MCF 10A (cell line): ENCODE results near the gene PATJ. TPM values are rescaled to one million over a fixed set of nuclear protein-coding genes. Genes with fewer than 3 reads are reported as not detected.
"Not testable (repeated sequence)": the region's sequence is repeated elsewhere in the genome, so short reads cannot be mapped to it uniquely, and the experiment has no call there.

ENCODE experiments used
- BruUV-seq: library from RNA; stranded (reverse); fragments of 400-500 nt; replicated peaks from 2 replicates; lab custom pipeline; 2021; lab: Mats Ljungman, UMichigan
- CTCF ChIA-PET: fragments of 300-600 bp; sonication (Branson Sonifier 250); formaldehyde crosslinking; extraction: SDS; loops from one replicate; lab custom pipeline; 2021; ENCODE audit warnings: antibody characterized with exemption, inconsistent platforms; lab: Yijun Ruan, JAX
- POLR2A ChIA-PET: fragments of 300-600, 350-650 bp; sonication (Branson Sonifier 250); formaldehyde crosslinking; extraction: SDS; loops from one replicate; lab custom pipeline; 2020; ENCODE audit warnings: antibody characterized with exemption, inconsistent platforms; lab: Yijun Ruan, JAX
- DNase-seq: peaks from one replicate; pipeline ENCODE4 v3.0.0-alpha.2; 2018; ENCODE audit not compliant: unreplicated experiment
- H3K27ac Mint-ChIP-seq: one replicate; pipeline ENCODE4 v1.8.0; 2022; ENCODE audit warnings: mild to moderate bottlenecking, low read depth, mixed read lengths; ENCODE audit not compliant: unreplicated experiment
- H3K27me3 Mint-ChIP-seq: one replicate; pipeline ENCODE4 v1.8.0; 2022; ENCODE audit warnings: mixed read lengths; ENCODE audit not compliant: insufficient read depth, unreplicated experiment
- H3K36me3 Mint-ChIP-seq: one replicate; pipeline ENCODE4 v1.8.0; 2022; ENCODE audit warnings: mild to moderate bottlenecking, moderate library complexity, mixed read lengths; ENCODE audit not compliant: insufficient read depth, unreplicated experiment
- H3K4me1 Mint-ChIP-seq: one replicate; pipeline ENCODE4 v1.8.0; 2022; ENCODE audit warnings: mixed read lengths; ENCODE audit not compliant: insufficient read depth, unreplicated experiment
- H3K4me3 Mint-ChIP-seq: one replicate; pipeline ENCODE4 v1.8.0; 2022; ENCODE audit warnings: mild to moderate bottlenecking, moderate library complexity, mixed read lengths; ENCODE audit not compliant: unreplicated experiment
- H3K9me3 Mint-ChIP-seq: one replicate; pipeline ENCODE4 v1.8.0; 2022; ENCODE audit warnings: mixed read lengths; ENCODE audit not compliant: unreplicated experiment
- CTCF ChIP-seq: fragments of 200-600 bp; IDR thresholded peaks from one replicate; pipeline ENCODE4 v1.8.0; 2022; ENCODE audit warnings: antibody characterized with exemption, mild to moderate bottlenecking; ENCODE audit not compliant: unreplicated experiment
- intact Hi-C: fragments of 100-400 bp; cut with micrococcal nuclease; formaldehyde crosslinking; loops from 2 replicates; pipeline ENCODE4 v1.14.1; 2022
- total RNA-seq: library from RNA; stranded (reverse); gene quantifications from 2 replicates; pipeline ENCODE4 v1.2.3, GENCODE V29; 2022

Gene PATJ
- total RNA-seq, 1 experiment from 2014 or later = 28.7 TPM

GRCh38 chr1:61936839-61937238 is 194.6 kb downstream of the PATJ start:
- no peaks in the 10 kb centered on the region for H3K9me3 Mint-ChIP-seq
- no peak overlapping the region for H3K27ac Mint-ChIP-seq
- peaks cover 25% of the 10 kb centered on the region for H3K36me3 Mint-ChIP-seq
- H3K4me3 Mint-ChIP-seq = no peak overlapping the region
- no peak for TF ChIP-seq CTCF
- no peak for DNase-seq
- no TSS peak for BruUV-seq
- CTCF ChIA-PET = interaction anchor here (0.7 to 1.5 kb wide), 3 partner anchors 13 to 393 kb away, joined by 4 to 5 read pairs (median 4); no protein-coding TSS in a partner anchor
- intact Hi-C loops = no loop called here
- H3K4me1 Mint-ChIP-seq = no peaks in the 10 kb centered on the region
- no peaks in the 10 kb centered on the region for H3K27me3 Mint-ChIP-seq
- POLR2A ChIA-PET = no interaction called here

- Mint-ChIP-seq H3K27me3 (no peaks in the 10 kb centered on the region), H3K4me1 (no peaks in the 10 kb centered on the region), H3K36me3 (peaks cover 32% of the 10 kb centered on the region), H3K27ac (no peak overlapping the region), H3K9me3 (no peaks in the 10 kb centered on the region), H3K4me3 (no peak overlapping the region)
- DNase-seq = no peak
- ChIA-PET POLR2A (interaction anchor here (2.1 kb wide), 1 partner anchor 9 kb away, joined by 4 read pairs; no protein-coding TSS in a partner anchor), CTCF (interaction anchor here (0.6 kb wide), 1 partner anchor 8 kb away, joined by 3 read pairs; no protein-coding TSS in a partner anchor)
- no TSS peak for BruUV-seq
- intact Hi-C loops = no loop called here
- TF ChIP-seq CTCF = no peak
These were observed 199.5 kb downstream of the PATJ start for GRCh38 chr1:61941794-61942193.

- Mint-ChIP-seq H3K27ac (no peak overlapping the region), H3K9me3 (no peaks in the 10 kb centered on the region), H3K27me3 (no peaks in the 10 kb centered on the region), H3K36me3 (peaks cover 28% of the 10 kb centered on the region), H3K4me3 (no peak overlapping the region), H3K4me1 (no peaks in the 10 kb centered on the region)
- intact Hi-C loops = no loop called here
- no TSS peak for BruUV-seq
- no peak for TF ChIP-seq CTCF
- POLR2A ChIA-PET = no interaction called here
- CTCF ChIA-PET = interaction anchor here (1.0 kb wide), 1 partner anchor 28 kb away, joined by 3 read pairs; no protein-coding TSS in a partner anchor
- no peak for DNase-seq
These were observed 200.6 kb downstream of the PATJ start for GRCh38 chr1:61942856-61943255.

GRCh38 chr1:61948685-61949084 is 206.4 kb downstream of the PATJ start:
- CTCF ChIA-PET = interaction anchor here (0.6 kb wide), 1 partner anchor 183 kb away, joined by 4 read pairs; no protein-coding TSS in a partner anchor
- H3K27ac Mint-ChIP-seq, H3K4me1 Mint-ChIP-seq, H3K4me3 Mint-ChIP-seq, POLR2A ChIA-PET, intact Hi-C loops, DNase-seq, H3K36me3 Mint-ChIP-seq, H3K27me3 Mint-ChIP-seq, BruUV-seq, H3K9me3 Mint-ChIP-seq: not testable (repeated sequence)
